PC-9 (cell line): ENCODE results near the gene C19orf25.

Experiments
- EZH2 ChIP-seq: fragments of 200-600 bp; sonication (generic); IDR thresholded peaks from 2 replicates; pipeline ENCODE4 v1.8.0; 2017; ENCODE audit warnings: antibody characterized with exemption, low read depth
- TF ChIP-seq, protein P1 (sequence below): fragments of 200-600 bp; sonication (generic); conservative IDR thresholded peaks from 2 replicates; pipeline ENCODE4 v1.6.1; 2017; ENCODE audit warnings: mixed run types, antibody characterized with exemption, mild to moderate bottlenecking, moderate library complexity

DNA sequence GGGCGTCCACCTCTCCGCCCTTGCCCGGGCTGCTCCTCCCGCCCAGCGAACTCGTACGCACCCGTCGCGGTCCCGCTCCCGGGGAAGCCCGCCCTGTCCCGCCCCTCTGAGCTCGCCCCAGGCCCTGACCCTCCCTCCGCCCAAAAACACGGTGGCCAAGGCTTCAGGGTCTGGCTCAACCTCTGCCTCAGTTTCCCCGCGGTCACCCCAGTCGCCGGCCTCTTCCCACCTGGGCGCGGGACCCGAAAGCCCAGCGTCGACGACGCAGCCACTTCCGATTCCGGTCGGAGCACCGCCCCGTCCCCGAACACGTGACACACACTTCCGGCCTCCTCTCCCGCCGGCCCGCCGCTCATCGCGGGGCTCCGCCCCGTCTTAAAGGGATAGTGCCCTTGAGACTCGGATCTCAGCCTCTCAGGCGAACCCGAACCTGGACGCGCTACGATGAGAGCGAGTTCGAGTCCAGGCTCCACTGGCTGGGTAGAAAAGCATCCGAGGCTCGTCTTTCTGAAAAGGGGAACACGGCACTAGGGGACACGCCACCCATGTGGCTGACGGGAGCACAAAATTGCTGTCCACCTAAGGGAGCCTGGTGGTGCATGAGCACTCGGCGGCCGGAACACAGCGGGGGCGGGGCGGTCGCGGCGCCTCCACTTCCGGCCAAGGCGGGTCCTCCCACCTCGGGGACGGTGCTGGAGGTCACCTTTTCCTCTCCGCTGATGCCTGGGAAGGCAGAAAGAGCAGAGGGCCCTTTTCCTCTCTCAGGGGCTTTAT is at the start of gene C19orf25:
- TF ChIP-seq, protein P1, sequence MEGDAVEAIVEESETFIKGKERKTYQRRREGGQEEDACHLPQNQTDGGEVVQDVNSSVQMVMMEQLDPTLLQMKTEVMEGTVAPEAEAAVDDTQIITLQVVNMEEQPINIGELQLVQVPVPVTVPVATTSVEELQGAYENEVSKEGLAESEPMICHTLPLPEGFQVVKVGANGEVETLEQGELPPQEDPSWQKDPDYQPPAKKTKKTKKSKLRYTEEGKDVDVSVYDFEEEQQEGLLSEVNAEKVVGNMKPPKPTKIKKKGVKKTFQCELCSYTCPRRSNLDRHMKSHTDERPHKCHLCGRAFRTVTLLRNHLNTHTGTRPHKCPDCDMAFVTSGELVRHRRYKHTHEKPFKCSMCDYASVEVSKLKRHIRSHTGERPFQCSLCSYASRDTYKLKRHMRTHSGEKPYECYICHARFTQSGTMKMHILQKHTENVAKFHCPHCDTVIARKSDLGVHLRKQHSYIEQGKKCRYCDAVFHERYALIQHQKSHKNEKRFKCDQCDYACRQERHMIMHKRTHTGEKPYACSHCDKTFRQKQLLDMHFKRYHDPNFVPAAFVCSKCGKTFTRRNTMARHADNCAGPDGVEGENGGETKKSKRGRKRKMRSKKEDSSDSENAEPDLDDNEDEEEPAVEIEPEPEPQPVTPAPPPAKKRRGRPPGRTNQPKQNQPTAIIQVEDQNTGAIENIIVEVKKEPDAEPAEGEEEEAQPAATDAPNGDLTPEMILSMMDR: no peak
- TF ChIP-seq EZH2: no peak
